Coronary artery (tissue), 2 donors: ENCODE results near the gene KIF26B.

Experiments used
- DNase-seq: peaks from one replicate; pipeline ENCODE4 v3.0.0-alpha.2; 2017; ENCODE audit warnings: low spot score
- H3K27ac ChIP-seq, 2 donors: fragments of 200-600 bp; sonication (generic); one replicate each; pipeline ENCODE4 v1.5.1; 2016 to 2019
- H3K4me3 ChIP-seq: fragments of 200-600 bp; sonication (generic); 2 replicates; pipeline ENCODE4 v1.5.1; 2016; ENCODE audit warnings: mild to moderate bottlenecking, moderate library complexity
- CTCF ChIP-seq: fragments of 200-600 bp; sonication (generic); IDR thresholded peaks from one replicate; pipeline ENCODE4 v1.5.1; 2019; ENCODE audit warnings: antibody characterized with exemption

Gene KIF26B

DNA sequence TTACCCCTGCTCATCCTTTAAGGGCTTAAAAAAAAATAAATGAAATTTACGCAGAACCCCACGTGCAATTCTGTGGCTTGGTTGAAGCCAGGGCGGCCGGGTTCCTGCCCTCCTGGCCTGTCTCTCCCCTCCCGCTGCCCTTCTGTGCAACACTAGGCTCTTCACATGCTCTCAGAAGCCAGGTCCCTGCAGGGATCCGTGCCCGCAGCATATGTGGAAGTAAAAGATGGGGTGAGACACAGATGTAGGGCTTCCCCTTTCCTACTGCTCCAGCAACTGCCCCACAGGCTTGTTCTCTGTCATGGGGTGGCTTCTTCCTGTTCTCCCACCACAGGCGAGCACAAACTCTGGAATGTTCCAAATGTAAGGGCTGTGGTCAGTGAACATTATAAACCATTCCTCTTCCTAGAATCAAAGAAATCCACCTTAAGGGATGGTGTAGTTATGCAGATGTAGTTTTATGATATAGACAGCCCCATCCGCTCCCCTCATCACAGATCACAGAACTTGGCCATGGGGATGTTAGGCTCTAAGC, 535.4 kb downstream of the KIF26B start:
- no peak overlapping the region for H3K4me3 ChIP-seq
- DNase-seq: no peak
- H3K27ac ChIP-seq: no peak overlapping the region
- no peak for TF ChIP-seq CTCF

- TF ChIP-seq CTCF: no peak
- no peak overlapping the region for H3K4me3 ChIP-seq
- no peak overlapping the region for H3K27ac ChIP-seq
- DNase-seq: no peak
These were observed 536.3 kb downstream of the KIF26B start for GRCh38 chr1:245690946-245691541.

DNA sequence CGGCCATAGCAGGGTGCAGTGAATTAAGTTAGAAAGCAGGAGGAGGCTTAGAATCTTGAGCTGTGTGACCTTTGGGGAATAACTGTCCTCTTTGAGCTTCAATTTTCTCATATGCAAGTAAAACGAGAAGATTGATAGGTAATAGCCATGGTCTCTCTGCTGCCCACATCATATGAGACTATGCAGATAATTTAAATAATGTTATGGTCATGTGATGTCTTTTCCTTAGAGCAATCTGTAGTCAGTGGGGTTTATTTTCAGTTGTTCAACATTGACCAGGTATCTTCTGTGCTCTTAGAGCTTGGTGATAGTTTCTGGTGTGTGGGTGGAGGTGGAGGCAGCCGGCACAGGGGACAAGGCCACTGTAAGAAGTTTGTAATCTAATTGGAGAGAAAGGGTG, 537.1 kb downstream of the KIF26B start:
- no peak for DNase-seq
- no peak for TF ChIP-seq CTCF
- Histone ChIP-seq H3K27ac (no peak overlapping the region), H3K4me3 (no peak overlapping the region)

DNA sequence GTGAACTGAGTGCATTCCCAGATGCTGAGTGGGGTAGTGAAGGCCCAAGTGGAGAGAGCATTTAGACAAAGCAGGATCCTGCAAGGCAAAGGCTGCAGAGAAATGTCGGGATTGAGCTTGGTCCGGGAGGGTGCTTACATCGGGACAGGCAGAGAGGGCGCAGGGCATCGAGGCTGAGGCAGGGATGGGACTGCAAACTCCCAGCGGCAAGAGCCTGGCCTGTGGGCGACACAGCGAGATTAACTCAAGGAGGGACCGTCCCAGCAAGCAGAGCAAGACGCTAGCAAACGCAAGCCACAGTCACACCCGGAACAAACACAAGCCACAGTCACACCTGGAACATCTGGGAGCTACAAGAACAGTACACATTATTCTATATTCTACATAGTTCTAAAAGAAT, 537.5 kb downstream of the KIF26B start:
- no peak for DNase-seq
- no peak overlapping the region for H3K27ac ChIP-seq
- H3K4me3 ChIP-seq: no peak overlapping the region
- no peak for TF ChIP-seq CTCF

- no peak for TF ChIP-seq CTCF
- peak; percentile 55 for DNase-seq
- H3K27ac ChIP-seq: no peak overlapping the region
- no peak overlapping the region for H3K4me3 ChIP-seq
These were observed 538.5 kb downstream of the KIF26B start for GRCh38 chr1:245693116-245693793.

DNA sequence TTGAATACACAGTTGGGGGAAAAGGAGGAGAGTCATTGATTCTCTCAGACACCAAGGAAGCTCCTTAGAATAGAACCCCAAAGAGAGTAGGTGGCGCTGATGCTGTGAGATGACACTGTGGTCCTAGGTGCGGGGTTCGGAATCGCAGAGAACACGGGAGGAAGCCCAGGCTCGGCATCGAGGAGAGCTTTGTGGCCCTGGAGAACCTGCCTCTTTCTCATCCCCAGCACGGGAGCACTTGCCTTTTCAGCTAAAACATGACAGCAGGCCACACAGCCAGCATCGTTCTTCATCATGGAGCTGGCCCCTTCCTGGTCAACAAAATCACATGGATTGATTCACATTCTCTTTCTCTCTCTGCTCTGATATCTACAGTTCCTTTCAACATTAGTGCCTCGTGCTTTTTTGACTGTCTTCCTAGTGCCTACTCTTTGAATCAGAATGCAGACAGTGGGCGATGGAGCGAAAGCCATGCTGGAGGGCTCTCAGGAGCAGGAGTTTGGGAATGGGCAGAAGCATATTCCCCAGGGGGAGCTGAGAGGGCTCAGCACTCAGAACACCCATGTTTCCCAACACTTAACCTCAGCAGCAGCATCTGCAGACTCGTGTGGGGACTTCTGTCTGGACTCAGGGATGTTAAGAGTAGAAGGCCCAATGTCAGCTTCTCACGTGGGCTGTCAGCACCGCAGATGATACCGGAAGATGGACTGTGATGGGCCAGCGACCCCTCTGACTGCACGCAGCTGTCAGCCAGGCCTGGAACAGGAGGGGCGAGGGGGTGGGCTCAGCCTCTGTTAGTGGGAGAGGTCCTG, 539.4 kb downstream of the KIF26B start:
- Histone ChIP-seq H3K27ac (no peak overlapping the region), H3K4me3 (no peak overlapping the region)
- DNase-seq: peak; percentile 31
- no peak for TF ChIP-seq CTCF
